Stimulated activated naive CD8-positive, alpha-beta T cell treated with anti-CD3 and anti-CD28 coated beads, Interleukin-15, amount 100 ng/mL, for 72 hours (primary cell): Measurements from ENCODE around the gene AASDHPPT.
A peak's percentile ranks its signal among the peaks of the same experiment; 100 is the strongest.

Experiments used
- ATAC-seq: fragments of 150-1000 bp; cut with Tn5 transposase; 2 replicates; pipeline ENCODE4 v1.10.0; 2021; ENCODE audit warnings: mild to moderate bottlenecking, moderate library complexity
- DNase-seq, 2 donors: peaks; one replicate each; pipeline ENCODE4 v3.0.0; 2021 to 2022
- H3K27ac Mint-ChIP-seq, 2 donors: one replicate each; pipeline ENCODE4 v1.8.0; 2022; ENCODE audit warnings: mild to moderate bottlenecking in 2 of 2, mixed read lengths in 2 of 2, moderate library complexity in 2 of 2
- H3K27me3 Mint-ChIP-seq: one replicate; pipeline ENCODE4 v1.8.0; 2022; ENCODE audit warnings: mixed read lengths
- H3K4me1 Mint-ChIP-seq: one replicate; pipeline ENCODE4 v1.8.0; 2022; ENCODE audit warnings: mild to moderate bottlenecking, mixed read lengths
- H3K4me3 Mint-ChIP-seq, 2 donors: one replicate each; pipeline ENCODE4 v1.8.0; 2022; ENCODE audit warnings: mild to moderate bottlenecking in 2 of 2, mixed read lengths in 2 of 2, moderate library complexity in 1 of 2
- H3K9me3 Mint-ChIP-seq, 2 donors: one replicate each; pipeline ENCODE4 v1.8.0; 2022; ENCODE audit warnings: mixed read lengths in 2 of 2

Gene AASDHPPT

GRCh38 chr11:106070606-106071005 lies 6.9 kb upstream of the AASDHPPT start:
- no peaks in the 10 kb centered on the region for H3K9me3 Mint-ChIP-seq
- ATAC-seq: no peak
- H3K27ac Mint-ChIP-seq: no peak overlapping the region
- DNase-seq: no peak
- no peak overlapping the region for H3K4me3 Mint-ChIP-seq
- peaks cover 19% of the 10 kb centered on the region for H3K4me1 Mint-ChIP-seq
- H3K27me3 Mint-ChIP-seq: no peaks in the 10 kb centered on the region

- Mint-ChIP-seq H3K9me3 (no peaks in the 10 kb centered on the region), H3K27me3 (no peaks in the 10 kb centered on the region), H3K4me3 (no peak overlapping the region), H3K4me1 (peaks cover 22% of the 10 kb centered on the region), H3K27ac (no peak overlapping the region)
- ATAC-seq (no peak), DNase-seq (no peak)
Measured at GRCh38 chr11:106072804-106073203, 4.7 kb upstream of the AASDHPPT start.

GRCh38 chr11:106076171-106076918 lies 1.1 kb upstream of the AASDHPPT start:
- Mint-ChIP-seq H3K4me1 (peaks cover 42% of the 10 kb centered on the region), H3K27me3 (no peaks in the 10 kb centered on the region), H3K27ac (peak overlapping the region; percentile 71 to 97), H3K9me3 (no peaks in the 10 kb centered on the region), H3K4me3 (peak overlapping the region; percentile 96 to 97)
- DNase-seq (no peak), ATAC-seq (no peak)

GRCh38 chr11:106076919-106077608 lies 398 bp upstream of the AASDHPPT start, which contains the start of gene KBTBD3:
TSS of gene KBTBD3 (minus strand) at chr11:106077347. CDS start at chr11:106059097, 18,250 bp downstream.
- Mint-ChIP-seq H3K9me3 (no peaks in the 10 kb centered on the region), H3K4me1 (peaks cover 49% of the 10 kb centered on the region), H3K27me3 (no peaks in the 10 kb centered on the region), H3K4me3 (peak within 1 kb of the TSS; percentile 96 to 97), H3K27ac (peak within 1 kb of the TSS; percentile 97 to 99)
- peak; percentile 97 for ATAC-seq
- DNase-seq: peak; percentile 97 to 99

- H3K9me3 Mint-ChIP-seq: no peaks in the 10 kb centered on the region
- H3K4me3 Mint-ChIP-seq: peak overlapping the region in 1 of 2 donors; percentile 16
- ATAC-seq (no peak), DNase-seq (no peak)
- H3K27ac Mint-ChIP-seq: no peak overlapping the region
- peaks cover 55% of the 10 kb centered on the region for H3K4me1 Mint-ChIP-seq
- no peaks in the 10 kb centered on the region for H3K27me3 Mint-ChIP-seq
Measured at GRCh38 chr11:106082096-106082495, 4.6 kb downstream of the AASDHPPT start.

DNA sequence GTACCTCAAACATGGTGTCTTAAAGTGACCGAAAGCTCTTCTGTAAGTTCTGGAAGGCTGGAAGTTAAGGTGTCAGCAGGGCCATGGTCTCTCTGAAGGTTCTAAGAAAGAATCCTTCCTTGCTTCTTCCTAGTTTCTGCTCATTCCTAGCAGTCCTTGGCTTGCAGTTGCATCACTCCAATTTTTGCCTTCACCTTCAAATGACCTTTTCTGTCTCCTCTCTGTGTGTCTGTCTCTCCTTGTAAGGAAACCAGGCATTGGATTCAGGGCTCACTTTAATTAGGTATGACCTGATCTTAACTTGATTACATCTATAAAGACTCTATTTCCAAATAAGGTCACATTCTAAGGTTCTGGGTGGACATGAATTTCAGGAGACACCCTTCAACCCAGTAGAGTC lies 8.7 kb downstream of the AASDHPPT start:
- Mint-ChIP-seq H3K9me3 (no peaks in the 10 kb centered on the region), H3K4me3 (no peak overlapping the region), H3K27me3 (no peaks in the 10 kb centered on the region), H3K27ac (no peak overlapping the region), H3K4me1 (peaks cover 58% of the 10 kb centered on the region)
- no peak for DNase-seq
- ATAC-seq: no peak

- peaks cover 58% of the 10 kb centered on the region for H3K4me1 Mint-ChIP-seq
- no peak overlapping the region for H3K27ac Mint-ChIP-seq
- H3K9me3 Mint-ChIP-seq: no peaks in the 10 kb centered on the region
- no peaks in the 10 kb centered on the region for H3K27me3 Mint-ChIP-seq
- H3K4me3 Mint-ChIP-seq: no peak overlapping the region
- ATAC-seq (no peak), DNase-seq (no peak)
Measured at GRCh38 chr11:106086850-106087249, 9.4 kb downstream of the AASDHPPT start.

DNA sequence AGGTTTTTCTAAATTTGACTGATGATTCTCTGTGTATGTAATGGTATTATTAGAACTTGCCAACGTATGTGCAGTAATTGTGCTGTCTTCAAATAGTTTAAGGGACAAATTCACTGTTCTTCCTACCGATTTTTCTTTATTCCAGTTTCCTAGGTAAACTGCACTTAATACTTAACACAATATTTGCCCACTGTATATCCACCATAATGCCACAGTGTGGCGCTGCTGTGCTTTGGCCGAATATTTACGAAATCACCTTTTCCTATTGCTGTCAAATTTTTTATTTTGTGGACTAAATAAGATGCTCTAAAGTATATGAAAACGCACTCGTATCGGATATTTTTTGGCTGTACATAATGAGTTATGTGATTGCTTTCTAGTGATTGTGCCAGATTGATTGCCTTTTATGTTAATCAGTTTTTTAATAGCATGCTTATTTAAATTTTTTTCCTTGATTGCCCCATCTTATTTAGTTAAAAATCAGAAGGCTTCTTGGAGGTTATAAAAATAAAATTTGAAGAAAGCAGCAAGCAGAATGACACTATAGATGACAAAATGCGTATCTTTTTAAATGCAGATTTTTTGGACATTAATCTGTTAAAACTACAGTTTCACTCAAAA lies 10.5 kb downstream of the AASDHPPT start:
- Mint-ChIP-seq H3K27me3 (no peaks in the 10 kb centered on the region), H3K9me3 (no peaks in the 10 kb centered on the region), H3K4me1 (peaks cover 62% of the 10 kb centered on the region), H3K27ac (peak overlapping the region in 1 of 2 donors; percentile 16), H3K4me3 (no peak overlapping the region)
- ATAC-seq (no peak), DNase-seq (peak; percentile 26 to 31)

GRCh38 chr11:106088896-106089295 lies 11.4 kb downstream of the AASDHPPT start:
- Mint-ChIP-seq H3K4me1 (peaks cover 60% of the 10 kb centered on the region), H3K4me3 (no peak overlapping the region), H3K27ac (peak overlapping the region in 1 of 2 donors; percentile 43), H3K9me3 (no peaks in the 10 kb centered on the region), H3K27me3 (no peaks in the 10 kb centered on the region)
- no peak for ATAC-seq
- no peak for DNase-seq

DNA sequence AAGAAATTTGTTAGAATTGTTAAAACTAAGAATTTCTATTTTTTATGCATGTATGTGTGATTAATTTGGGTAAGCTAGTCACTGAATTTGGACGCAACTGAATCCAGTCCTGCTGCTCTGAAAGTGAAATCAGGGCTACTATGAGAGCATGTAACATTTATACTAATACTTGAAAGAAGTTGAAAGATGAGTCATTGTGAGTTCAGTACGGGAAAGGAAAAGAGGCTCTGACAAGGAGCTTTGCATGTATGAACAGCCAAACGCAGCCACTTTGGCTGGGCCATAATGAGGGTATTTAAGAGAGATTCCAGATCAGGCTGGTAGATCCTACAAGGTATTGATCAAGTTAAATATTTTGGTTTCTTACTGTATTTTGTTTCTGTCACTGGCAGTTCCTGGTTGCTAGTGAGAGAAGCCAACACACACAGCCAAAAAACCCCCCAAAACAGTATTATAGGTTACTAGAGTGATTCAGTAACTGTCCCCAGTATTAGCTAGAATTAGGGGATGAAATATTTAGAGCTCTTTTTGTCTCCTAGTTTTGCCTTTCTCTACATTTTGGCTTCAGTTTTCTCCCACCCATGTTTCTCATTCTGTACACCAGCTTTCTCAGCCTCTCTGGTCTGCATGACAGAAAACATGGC lies 14.1 kb downstream of the AASDHPPT start:
- Mint-ChIP-seq H3K4me1 (peaks cover 44% of the 10 kb centered on the region), H3K4me3 (peak overlapping the region in 1 of 2 donors; percentile 42), H3K27ac (peak overlapping the region; percentile 71 to 95), H3K9me3 (no peaks in the 10 kb centered on the region), H3K27me3 (no peaks in the 10 kb centered on the region)
- ATAC-seq (peak; percentile 99), DNase-seq (peak; percentile 17 to 35)

DNA sequence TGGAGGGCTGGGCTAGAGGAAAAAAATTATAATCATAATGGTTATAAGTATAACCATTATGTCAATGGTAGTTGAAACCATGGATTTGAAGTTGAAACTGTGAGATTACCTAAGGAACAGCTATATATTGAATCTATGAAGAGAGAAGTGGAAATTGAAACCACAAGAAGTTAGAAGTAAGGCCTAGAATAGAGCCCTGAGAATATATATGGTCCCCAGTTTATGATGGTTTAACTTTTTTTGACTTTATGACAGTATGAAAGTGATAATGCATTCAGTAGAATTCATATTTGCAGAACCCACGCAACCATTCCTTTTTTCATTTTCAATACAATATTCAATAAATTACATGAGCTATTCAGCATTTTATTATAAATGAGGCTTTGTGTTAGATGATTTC lies 15.0 kb downstream of the AASDHPPT start:
- DNase-seq (no peak), ATAC-seq (no peak)
- Mint-ChIP-seq H3K27me3 (no peaks in the 10 kb centered on the region), H3K4me1 (peaks cover 39% of the 10 kb centered on the region), H3K9me3 (no peaks in the 10 kb centered on the region), H3K4me3 (no peak overlapping the region), H3K27ac (peak overlapping the region; percentile 71 to 95)

DNA sequence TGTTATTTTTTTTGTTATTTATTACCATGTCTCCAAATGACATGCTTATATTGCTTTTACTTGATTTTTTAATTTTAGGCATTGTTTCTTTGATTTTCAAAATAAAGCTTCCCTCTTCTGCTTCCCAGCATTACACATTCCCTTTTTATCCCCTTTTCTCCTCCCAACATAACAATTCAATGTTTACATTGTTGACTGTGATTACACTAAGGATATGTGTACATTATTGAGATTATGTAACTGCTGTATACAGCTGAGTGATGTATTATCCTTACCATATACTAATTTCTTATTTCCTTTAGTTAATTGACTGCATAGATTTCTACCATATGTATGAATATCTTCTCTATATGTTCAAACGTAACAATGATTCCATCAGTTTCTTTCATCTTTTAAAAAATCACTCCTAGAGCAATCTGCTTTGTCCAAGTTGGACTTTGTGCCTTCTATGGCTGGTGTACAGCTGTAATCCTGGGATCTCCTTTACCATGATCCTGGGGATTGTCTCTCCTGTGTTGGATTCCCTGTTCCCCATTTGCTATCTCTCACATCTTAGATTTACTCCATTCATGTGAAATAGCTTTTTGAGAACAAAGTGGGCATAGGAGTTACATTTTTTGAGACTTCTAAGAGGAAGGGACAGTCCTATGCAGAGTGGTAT lies 21.6 kb downstream of the AASDHPPT start:
- Mint-ChIP-seq H3K27ac (no peak overlapping the region), H3K27me3 (no peaks in the 10 kb centered on the region), H3K9me3 (no peaks in the 10 kb centered on the region), H3K4me3 (no peak overlapping the region), H3K4me1 (no peaks in the 10 kb centered on the region)
- ATAC-seq (no peak), DNase-seq (no peak)

DNA sequence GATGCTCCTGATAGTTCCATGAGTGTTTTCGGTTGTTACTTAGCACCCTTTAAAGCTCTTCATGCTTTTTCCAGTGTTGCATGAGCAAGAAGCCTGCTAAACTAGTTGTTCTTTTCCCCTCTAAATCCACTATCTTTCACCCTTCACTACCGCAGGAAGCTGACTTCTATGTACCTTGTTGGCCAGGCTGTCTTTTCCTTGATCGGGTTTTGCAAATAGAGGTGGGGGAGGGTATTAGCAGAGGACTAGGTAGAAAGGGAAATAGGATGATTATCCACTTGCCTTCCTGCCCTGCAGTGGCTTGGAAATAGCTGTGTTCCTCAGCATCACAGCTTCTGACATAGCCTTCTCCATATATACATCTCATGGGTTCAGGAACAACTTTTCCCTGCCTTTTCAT lies 23.9 kb downstream of the AASDHPPT start:
- ATAC-seq: no peak
- H3K27me3 Mint-ChIP-seq: no peaks in the 10 kb centered on the region

GRCh38 chr11:106101819-106102218 lies 24.4 kb downstream of the AASDHPPT start:
- DNase-seq: no peak
- H3K9me3 Mint-ChIP-seq: no peaks in the 10 kb centered on the region

More for the DNA sequence above, 23.9 kb downstream of the AASDHPPT start:
- no peak overlapping the region for H3K4me3 Mint-ChIP-seq
- no peak for DNase-seq
- H3K27ac Mint-ChIP-seq: no peak overlapping the region
- H3K4me1 Mint-ChIP-seq: no peaks in the 10 kb centered on the region
- H3K9me3 Mint-ChIP-seq: no peaks in the 10 kb centered on the region

DNA sequence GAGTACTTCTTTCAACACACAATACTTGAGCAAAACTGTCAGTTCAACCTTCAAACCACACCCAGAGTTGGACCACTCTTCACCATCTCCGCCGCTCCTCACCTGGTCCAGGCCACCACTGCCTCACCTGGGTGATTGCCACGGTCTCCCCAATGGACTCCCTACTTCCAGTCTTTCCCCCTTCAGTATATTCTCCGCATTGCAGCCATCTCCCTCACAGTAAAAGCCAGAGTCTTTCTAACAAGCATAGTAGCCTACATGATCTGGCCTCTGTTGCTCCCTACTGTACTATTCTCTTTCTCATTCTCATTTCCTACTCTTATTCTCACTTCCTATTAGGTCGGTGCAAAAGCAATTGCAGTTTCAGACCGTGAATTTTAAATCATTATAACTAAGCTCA lies 28.5 kb downstream of the AASDHPPT start:
- H3K9me3 Mint-ChIP-seq: no peaks in the 10 kb centered on the region
- H3K4me3 Mint-ChIP-seq: no peak overlapping the region
- no peak for DNase-seq
- ATAC-seq: no peak
- no peaks in the 10 kb centered on the region for H3K27me3 Mint-ChIP-seq
- H3K4me1 Mint-ChIP-seq: no peaks in the 10 kb centered on the region
- no peak overlapping the region for H3K27ac Mint-ChIP-seq

More at GRCh38 chr11:106101819-106102218, 24.4 kb downstream of the AASDHPPT start:
- no peak overlapping the region for H3K4me3 Mint-ChIP-seq
- no peak for ATAC-seq
- no peaks in the 10 kb centered on the region for H3K27me3 Mint-ChIP-seq
- H3K4me1 Mint-ChIP-seq: no peaks in the 10 kb centered on the region
- H3K27ac Mint-ChIP-seq: peak overlapping the region in 1 of 2 donors; percentile 47
